Inflammatory macrophage treated with lipopolysaccharide for 4 hours (primary cell): ENCODE measurements around the gene MMP1.

Source experiments
- DNase-seq: peaks from one replicate; pipeline ENCODE4 v3.0.0-alpha.2; 2020

MMP1 gene

DNA sequence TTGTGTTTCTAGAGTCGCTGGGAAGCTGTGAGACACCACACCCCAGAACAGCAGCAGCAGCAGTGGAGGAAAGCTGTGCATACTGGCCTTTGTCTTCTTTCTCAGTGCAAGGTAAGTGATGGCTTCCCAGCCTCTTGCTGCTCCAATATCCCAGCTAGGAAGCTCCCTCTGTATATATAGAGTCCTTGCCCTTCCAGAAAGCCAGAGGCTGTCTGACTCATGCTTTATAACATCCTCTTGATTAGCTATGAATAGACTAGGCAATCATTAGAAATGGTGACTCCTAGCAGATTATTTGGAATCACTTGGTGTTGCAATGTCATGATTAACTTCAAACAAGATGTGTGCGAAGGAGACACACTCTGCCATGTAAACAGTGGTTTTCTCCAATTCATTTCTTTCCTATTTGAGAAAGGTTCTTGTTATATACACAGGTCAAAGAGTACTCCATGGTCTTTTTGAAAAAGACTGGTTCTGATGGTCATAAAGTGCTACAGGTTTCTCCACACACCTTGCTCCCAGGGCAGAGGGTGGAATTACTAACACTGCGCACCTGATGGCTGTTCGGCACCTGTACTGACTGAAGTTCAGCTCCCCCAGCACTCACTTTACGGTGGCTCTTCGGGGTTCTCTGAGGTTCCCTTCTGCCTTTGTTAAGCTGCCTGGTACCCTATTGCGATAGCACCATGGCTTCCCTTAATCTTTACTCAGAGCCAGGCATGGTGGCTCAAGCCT is at the start of gene MMP1:
TSS of gene MMP1 (minus strand) at position 149 of the 735 bp plus-strand sequence. CDS start at position 81, 68 bp downstream.
- no peak for DNase-seq

DNA sequence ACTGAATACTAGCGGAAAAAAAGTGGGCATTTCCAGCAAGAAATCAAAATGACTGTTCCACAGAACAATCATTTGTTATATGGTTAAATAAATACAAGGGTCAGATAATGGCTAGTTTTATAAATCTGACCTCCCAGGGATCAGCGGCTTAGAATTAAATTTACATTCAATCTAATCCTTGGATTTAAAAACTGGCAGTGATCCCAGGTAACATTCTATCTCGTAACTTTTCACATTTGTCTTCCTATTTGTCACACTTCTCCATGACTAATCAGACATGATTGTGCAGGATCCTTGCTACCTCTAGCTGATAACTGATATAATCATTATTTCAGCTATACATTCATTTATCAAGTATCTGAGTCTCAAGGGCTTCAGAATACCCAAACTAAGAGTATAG is 48.3 kb upstream of the MMP1 start:
- no peak for DNase-seq

DNA sequence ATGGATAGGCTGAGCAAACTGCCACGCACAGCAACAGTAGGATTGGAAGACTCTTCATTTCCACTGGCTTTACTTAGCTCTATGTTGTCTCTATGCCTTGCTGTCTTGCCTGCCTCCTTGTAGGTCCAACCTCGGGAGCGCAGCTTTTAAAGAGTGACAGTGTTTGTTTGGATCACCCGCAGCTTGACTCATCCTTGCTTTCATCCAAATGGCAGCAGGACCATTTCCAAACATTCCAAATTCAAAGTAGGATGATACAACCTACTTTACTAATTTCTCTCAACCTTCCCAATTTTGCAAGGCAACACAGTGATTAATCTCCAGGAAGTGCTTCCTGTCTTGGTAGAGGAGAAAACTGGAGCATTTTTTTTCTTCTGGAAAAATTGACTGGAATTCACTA is 45.5 kb upstream of the MMP1 start, which contains the start of gene MMP3:
TSS of gene MMP3 (minus strand) at position 121 of the 400 bp plus-strand sequence. CDS start at position 58, 63 bp downstream.
- no peak for DNase-seq

DNA sequence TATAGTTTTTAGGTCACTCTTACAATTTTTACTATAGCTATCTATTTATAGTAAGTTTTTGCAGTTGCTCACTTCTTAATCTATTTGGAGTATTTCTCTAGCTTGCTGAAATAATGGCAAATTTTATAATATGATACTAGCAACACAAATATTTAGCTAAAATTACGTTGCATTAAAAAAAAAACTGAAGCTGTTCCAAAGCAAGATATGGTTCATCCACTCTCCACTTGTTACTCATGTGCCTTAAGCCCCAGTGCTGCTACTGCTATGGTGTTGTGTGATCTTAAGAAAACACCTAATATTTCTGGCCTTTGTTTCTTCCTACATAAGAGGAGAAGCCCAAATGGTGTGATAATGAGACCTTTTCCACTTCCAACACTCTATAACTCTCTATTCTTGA is 45.0 kb upstream of the MMP1 start:
- DNase-seq, result no peak

DNA sequence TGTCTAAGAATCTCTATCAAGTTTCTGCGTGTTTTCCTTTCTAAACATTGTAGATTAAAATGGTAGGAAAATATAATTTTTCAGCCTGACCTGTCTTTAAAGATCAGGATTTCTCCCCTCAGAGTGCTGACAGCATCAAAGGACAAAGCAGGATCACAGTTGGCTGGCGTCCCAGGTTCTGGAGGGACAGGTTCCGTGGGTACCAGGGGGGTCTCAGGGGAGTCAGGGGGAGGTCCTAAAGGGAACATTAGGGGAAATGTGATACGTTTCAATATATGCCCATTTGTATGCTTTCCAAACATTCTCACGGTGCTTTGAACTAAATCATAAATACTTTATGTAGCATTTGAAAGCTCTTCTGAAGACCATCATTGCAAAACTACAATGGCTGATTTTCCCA is 42.1 kb upstream of the MMP1 start:
- no peak for DNase-seq

DNA sequence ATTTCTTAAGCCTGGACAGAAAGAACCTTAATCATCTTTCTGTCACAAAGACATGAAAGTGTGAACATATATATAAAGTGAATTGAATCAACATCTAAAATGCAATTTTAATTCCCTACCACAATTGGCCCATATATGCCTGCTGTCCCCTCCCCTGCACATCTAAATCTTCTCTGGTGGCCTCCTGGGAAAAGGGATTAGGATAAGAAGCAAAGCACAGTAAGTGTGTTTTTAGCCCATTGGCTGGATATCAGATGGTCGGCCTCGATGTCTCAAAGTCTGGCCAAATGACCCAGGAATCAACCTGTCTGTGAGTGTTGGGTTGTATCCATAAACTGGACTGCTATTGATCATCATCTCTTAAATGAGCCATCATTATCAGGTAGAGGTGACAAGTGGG is 39.7 kb upstream of the MMP1 start:
- no peak for DNase-seq

DNA sequence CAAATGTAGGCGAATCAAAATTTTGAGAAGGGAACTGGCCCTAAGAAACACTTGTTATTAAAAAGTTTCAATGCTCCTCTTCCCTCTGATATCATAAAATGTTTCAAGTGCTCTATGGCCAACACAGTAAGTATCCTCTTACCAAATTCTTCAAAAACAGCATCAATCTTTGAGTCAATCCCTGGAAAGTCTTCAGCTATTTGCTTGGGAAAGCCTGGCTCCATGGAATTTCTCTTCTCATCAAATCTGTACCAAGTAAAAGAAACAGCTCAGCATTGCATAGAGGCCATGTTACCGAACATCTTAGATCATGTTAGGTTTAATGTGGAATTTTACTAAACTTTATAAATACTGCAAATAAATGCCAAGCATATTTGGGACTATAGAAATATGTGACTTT is 39.2 kb upstream of the MMP1 start:
- DNase-seq, result no peak

DNA sequence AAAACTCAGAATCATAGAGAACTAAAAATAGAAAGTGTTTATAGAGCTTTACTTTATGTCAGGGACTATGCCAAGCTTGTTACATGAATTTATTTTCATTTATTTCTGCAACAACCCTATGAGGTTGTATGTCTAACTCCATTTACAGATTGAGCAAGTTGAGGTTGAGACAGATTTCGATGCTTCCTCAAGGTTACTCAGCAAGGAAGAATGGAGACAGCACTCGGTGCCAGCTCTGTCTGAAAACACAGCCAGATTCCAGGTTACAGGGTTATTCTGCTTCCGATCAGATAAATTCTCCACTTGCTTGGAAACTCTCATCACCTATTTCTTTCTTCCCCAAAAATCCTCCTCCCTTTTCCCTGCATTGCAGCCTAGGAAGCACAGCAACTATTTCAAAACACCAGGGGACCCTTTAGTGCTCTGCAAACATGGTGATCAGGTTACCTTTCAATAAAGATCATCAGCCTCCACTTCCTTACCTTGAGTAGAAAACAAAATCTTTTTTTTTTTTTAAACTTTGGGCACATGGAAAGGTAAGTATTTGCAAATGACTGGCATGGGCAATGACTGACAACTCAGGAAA is 38.4 kb upstream of the MMP1 start:
- no peak for DNase-seq

DNA sequence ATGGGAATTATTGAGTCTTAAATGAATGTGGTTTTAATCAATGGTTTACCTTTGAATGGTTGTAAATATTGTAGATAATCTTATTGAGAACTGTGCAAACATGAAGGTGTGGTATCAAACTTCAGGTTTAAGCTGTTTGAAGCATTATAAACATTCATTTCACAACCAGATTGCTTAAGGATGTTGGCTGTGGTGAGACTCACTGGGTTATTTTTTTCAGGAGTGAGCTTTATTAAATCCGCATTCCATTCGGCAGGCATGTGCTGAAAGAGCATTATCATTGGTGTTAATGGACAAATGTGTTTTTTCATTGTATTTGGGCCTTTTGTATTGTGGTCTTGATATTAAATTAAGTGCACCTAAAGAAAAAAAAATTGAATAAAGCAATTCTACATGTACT is 35.8 kb upstream of the MMP1 start:
- no peak for DNase-seq

DNA sequence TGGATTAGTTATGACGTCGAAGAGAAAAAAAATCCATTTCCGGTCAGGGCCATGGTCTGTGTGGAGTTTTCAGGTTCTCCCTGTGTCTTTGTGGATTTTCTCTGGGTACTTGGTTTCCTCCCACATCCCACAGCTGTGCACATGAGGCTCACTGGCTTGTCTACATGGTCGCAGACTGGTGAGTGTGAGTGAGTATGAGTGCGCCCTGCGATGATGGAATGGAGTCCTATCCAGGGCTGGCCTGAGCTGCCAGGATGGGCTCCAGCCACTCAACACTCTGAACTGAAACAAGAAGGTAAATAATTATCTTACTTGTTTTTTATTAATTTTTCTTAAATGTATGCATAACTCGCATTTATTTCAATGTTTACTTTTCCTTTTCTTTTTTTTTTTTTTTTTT is 34.7 kb upstream of the MMP1 start:
- no peak for DNase-seq

DNA sequence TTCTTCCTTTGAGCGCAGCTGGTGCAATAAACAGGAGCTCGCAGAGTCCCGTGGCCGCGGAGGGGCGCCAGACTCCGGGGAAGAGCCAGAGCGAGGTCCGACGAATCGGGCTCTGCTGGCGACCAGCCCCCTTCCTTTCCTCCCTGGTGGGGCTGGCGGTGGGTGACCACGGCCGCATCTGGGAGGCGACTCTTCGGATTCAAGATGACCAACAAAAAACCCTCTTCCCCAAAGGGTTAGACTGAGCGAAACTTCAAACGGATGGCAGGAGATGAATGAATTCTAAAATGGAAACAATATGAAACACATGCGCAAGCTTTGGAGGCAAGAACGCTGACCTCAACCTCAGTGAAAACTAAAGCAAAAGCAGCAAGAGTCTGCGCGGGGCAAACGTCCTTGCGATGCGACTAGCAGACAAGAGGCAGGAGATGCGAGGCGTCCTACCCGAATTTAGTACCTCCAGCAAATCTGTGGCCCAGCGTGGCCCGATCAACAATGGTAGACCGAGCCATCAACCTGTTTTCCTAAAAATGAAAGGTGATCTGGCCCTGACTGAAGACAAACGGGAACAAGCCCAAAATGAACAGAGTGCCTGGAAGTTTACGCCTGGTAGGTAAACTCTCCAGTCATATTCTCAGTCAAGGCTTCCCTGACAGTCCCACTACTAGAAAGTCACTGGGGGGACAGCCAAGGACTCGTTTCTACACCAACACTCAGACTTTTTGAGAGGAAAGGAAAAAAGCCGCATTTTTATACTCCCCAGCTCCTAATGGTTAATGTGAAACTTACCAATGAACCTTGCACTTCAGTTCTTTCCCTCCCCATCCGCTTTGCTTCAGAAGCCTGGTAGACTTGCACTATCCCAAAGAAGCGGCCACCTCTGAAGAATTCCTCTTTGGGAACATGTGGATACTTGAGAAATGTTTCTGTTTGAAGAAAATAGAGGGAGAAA is 33.8 kb upstream of the MMP1 start:
- DNase-seq, result no peak

DNA sequence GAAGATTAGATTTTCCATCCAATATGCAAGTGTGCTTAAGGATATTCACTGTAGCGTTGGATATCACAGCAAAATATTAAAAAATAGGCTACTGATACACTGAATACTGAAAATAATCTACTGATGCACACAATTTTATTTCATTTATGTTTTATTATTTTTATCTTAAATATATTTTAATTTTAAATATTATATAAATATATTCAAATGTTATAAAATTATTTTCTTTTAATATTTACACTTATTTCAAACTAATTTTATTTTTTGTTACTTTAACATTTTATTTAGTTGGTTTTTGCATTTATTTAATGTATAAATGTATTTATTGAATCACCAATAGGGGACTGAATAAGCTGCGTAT is 33.1 kb upstream of the MMP1 start:
- no peak for DNase-seq

DNA sequence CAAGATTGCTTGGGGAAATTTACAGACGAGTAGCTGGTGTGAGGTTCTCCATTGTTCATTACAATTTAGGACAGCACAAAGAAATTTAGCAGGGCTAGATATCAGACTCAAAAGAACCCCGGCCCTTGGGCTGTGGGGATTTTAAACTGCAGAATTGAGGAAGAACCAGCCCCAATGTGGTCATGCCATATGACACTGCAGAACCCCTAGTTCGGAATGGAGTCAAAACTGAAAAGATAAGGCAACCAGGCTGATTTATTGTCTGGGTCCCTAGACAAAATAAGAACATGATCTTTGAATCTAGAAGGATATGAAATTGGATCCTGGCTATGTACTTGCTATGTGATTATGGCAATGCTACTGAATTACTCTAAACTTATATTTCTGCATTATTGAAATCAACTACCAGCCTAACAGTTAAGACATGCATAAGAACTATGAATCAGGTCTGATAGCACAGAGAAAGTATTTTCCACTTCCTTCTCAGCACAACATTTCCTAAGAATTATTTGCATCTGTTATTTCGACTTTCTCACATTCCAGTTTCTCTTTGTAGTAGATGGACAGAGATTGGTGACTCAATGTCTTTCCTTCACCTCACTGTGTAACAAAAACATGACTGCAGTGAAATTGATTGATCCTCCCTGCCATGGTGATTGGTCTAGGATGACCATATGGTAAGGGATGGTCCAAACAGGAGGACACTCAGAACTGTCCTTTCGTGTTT is 32.2 kb upstream of the MMP1 start:
- DNase-seq, result peak; percentile 32

DNA sequence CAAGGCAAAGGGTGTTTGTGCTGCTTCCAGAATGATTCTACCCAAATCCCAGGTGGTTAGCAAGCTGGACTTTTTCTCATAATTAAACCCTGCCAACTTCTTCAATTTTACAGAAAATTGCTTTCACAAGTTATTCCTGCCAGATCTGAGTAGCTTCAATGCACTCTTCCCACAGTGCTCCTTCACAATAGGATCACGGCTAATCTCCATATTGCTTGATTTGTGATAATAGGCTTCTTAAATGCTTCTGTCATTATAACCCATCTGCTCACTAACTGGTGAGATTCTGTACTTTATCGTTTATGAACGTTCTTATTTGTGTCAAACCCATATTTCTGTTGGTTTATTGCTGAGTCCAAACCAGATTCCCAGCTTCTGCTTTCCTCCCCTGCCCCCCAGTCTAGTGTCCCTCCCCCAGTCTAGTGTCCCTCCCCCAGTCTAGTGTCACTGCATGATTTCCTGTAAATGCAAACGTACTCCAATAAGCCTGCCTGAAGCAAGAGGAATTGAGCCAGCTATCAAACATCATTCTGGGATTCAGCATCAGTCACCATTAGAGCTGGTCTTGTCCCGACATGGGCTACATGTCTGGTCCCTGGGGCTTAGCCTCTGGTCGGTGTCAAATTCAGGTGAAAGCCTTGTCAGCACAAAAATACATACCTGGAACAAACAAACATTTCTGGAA is 31.5 kb upstream of the MMP1 start:
- no peak for DNase-seq

DNA sequence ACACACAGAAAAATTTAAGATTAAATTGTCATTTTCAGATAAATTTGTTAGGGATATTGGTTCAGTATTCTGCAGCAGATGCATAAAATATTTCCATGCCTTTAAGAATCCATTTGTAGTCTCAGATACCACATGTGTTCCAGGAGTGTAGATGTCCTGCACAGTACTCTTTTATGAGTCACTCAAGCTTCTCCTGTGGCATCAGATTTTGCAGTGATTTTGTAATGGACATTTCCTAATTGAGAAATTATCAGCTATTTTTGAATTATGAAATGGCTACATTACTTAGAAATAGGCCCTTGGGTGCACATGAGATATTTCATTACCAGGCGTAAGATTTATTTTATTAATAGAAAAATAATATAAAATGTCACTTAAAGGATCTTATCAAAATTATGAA is 26.6 kb upstream of the MMP1 start:
- DNase-seq, result peak; percentile 56

DNA sequence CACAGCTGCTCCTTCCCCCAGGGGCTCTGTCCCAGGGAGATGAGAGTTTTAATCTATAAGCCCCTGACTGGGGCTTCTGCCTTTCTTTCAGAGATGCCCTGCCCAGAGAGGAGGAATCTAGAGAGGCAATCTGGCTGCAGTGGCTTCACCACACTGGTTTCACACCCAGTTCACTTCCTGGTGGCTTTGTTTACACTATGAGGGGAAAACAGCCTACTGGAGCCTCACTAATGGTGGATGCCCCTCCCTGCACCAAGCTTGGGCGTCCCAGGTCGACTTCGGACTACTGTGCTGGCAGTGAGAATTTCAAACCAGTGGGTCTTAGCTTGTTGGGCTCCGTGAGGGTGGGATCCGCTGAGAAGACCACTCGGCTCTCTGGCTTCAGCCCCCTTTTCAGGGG is 21.5 kb upstream of the MMP1 start:
- no peak for DNase-seq

DNA sequence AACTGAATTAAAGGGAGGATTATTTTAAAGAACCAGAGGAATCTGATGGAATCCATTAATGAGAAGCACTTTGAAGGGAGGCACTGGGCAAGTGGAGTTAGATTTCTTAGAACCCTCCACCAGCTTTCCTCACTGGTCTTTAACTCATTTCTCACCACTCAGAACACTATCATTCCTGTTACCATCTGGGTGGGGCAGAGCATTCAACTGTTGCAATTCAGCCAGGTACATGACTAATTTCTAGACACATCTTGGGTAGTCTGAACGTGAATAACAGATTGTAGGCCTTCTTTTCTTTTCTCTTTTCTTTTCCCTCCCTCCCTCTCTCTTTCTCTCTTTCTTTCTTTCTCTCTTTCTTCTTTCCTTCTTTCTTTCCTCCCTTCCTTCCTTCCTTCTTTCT is 15.5 kb upstream of the MMP1 start:
- no peak for DNase-seq

DNA sequence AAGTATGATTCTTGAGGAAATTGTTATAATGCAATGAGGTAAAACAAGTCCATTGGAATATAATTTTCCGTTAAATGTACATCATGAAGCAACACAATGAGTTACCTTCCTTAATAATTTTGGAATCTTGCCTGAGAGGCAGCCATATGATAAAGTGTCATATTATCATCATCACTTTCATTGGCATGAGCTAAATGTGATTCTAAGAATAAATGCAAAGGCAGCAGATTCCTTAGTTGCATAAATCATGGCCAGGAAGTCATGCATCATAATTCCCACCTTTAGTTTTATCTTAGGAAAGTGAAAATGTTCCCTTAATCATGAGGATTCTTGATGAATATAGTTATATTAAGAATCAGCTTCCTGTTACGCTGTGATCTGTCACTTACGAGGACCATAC is 14.2 kb upstream of the MMP1 start:
- DNase-seq, result no peak

DNA sequence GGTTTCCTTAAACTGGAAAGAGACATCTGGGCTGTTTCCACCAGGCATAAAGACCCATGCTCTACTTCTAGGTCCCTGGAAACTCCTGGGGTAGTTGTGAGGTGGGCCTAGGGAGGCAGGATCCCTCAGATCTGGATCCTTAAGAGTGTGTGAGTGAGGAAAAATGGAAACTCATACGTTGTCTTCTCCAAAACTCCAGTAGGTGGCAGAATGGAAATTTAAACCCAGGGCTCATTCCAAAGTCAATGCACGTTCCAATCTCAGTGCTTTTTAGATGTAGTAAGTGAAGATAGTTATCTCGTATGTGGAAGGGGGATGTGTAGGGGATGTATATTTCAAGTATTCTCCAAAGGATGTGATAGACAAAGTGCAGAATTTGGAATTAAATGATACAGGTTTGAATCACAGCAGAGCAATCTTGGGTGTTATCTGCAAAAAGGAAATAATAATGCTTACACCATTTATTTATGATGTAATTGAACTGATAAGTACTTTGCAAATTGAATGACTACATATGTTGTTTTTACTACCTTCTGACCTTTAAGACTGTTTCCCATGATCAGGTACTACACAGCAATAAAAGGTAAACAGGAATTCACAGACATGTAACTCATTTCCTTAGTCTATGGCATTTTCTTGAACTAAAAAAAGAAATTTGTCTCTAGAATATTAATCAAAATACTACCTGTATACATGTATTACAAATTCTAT is 13.1 kb upstream of the MMP1 start:
- peak; percentile 15 for DNase-seq

DNA sequence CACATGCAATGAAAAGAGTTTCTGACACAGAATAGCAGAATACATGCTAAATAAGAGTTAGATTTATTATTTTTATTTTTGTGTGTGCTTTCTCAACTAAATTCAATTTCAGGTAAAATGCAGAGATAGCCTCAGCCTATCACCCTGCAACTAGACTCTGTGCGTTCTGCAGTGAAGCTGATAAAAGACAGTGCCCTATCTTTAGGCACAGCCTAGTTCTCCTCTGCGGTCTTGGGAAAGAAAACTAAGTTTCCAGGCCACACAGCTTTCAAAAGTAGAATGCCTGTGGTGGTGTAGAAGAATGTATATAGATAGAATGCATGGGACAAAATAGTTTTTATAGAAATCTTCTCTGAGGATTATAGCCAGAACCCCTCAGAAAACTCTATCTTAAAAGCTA is 12.0 kb upstream of the MMP1 start:
- no peak for DNase-seq

DNA sequence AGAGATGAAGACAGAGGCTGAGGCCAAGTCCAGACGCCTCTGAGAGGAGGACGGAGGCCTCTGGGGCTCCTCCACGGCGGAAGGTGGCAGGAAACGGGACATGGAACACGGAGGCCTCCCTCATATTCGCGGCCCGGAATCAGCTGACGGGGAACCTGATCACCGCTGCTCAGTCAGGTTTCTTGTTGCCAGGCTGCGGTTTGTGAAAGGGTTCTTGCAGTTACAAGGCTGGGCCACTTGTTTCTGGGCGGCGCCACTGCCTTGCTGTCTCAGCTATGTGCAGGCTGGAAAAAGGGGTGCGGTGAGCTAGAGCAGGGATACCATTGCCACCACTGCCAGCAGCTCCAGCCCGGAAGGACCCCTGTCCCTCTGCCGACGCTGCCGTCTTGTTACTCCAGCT is 10.0 kb upstream of the MMP1 start:
- DNase-seq, result peak; percentile 21

DNA sequence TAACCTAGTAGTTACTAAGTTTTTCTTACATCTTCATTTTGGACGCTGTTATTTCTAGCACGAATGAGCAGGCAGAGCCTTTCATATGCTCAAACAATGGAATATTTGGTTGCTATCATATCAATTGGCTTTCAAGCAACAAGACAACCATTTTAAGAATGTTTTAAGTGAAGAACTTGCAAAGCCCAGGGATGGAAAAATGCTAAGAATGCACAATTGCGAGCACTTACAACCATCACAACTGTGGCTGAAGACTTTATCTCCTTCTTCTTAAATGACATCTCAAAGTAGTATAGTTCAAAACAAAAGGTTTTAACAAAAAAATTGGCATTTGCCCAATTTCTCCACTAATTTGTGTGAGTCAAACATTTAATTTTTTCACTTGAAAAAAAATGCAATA is 8.3 kb upstream of the MMP1 start:
- DNase-seq, result no peak
